Astrocyte of the cerebellum (primary cell): ENCODE data around the gene KCNIP3.
"Not testable (repeated sequence)": the region's sequence is repeated elsewhere in the genome, so short reads cannot be mapped to it uniquely, and the experiment has no call there.

Source experiments
- DNase-seq: peaks from one replicate; pipeline ENCODE4 v3.0.0-alpha.2; 2011; ENCODE audit warnings: low read depth
- H3K4me3 ChIP-seq: 2 replicates; pipeline ENCODE4 v1.5.1; 2011; ENCODE audit warnings: mild to moderate bottlenecking, low read depth, low read length, moderate library complexity
- in situ Hi-C: cut with HindIII; loops from 2 replicates; pipeline ENCODE4 v1.10.0; 2017; ENCODE audit warnings: low sequenced_read_pairs
- TF ChIP-seq, protein P1 (sequence below): IDR thresholded peaks from 2 replicates; pipeline ENCODE4 v1.5.1; 2012; ENCODE audit warnings: low read length, low read depth, moderate library complexity, mild to moderate bottlenecking; ENCODE audit errors: missing control alignments

Gene KCNIP3

DNA sequence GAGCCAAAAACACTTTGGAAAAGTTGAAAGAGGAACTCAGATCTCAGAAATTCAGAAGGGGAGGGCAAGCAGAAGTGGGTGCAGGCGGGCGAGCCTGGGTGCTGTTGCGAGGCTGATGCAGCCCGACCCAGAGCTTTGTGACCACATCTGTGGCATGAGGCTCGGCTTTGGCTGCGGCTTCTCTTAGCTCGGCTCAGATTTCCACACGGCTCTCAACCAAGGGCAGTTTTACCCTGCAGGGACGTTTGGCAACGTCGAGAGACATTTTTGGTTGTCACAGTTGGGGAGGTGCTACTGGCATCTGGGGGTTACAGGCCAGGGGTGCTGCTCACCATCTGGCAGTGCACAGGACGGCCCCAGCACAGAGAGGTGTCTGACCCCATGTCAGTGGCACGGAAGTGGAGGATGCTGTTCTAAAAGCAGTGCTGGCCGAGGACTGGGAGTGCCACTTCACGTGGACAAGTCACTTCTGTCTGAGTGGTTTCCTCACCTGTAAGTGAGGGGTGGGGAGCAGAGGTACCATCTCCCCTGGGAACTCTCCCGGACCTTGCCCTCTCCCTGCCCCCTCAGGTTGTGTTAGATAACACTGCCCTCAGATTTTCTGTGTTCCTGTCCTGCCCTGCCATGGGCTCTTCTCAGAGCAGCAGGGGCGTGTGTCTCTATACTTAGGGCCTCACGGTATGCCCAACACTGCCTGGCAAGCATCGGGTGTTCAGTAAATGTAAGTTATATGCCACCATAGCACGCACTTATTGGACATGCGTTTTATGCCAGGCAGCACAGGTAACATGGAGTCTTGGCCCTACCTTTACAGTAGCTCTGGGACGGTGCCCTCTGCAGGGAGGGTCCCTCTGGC is 56.7 kb downstream of the KCNIP3 start:
- in situ Hi-C loops, result no loop called here
- no peak for DNase-seq

DNA sequence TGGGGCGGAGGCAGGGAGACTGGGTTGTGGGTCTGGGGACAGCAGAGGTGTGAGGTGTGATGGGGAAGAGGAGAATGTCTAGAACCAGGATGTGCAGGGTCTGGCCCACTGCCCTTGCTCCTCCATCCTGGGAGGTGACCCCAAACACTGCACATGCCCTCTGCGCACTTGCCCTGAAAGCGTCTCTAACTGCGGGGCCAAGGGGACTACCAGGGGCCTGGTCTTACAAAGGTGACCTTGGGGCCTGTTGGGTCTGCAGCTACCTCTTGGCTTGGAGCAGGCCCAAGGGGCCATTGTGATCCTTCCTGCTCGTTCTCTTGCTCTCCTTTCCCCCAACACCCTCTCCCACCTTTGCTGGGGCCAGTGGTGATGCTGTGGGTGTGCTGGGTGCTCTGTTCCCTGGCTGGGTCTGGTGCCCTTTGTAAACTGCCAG is 57.3 kb downstream of the KCNIP3 start:
- DNase-seq, result no peak
- no peak overlapping the region for H3K4me3 ChIP-seq
- TF ChIP-seq, protein P1, sequence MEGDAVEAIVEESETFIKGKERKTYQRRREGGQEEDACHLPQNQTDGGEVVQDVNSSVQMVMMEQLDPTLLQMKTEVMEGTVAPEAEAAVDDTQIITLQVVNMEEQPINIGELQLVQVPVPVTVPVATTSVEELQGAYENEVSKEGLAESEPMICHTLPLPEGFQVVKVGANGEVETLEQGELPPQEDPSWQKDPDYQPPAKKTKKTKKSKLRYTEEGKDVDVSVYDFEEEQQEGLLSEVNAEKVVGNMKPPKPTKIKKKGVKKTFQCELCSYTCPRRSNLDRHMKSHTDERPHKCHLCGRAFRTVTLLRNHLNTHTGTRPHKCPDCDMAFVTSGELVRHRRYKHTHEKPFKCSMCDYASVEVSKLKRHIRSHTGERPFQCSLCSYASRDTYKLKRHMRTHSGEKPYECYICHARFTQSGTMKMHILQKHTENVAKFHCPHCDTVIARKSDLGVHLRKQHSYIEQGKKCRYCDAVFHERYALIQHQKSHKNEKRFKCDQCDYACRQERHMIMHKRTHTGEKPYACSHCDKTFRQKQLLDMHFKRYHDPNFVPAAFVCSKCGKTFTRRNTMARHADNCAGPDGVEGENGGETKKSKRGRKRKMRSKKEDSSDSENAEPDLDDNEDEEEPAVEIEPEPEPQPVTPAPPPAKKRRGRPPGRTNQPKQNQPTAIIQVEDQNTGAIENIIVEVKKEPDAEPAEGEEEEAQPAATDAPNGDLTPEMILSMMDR, result no peak
- in situ Hi-C loops, result no loop called here

More for the DNA sequence above, 56.7 kb downstream of the KCNIP3 start:
- TF ChIP-seq, protein P1, result no peak
- no peak overlapping the region for H3K4me3 ChIP-seq

DNA sequence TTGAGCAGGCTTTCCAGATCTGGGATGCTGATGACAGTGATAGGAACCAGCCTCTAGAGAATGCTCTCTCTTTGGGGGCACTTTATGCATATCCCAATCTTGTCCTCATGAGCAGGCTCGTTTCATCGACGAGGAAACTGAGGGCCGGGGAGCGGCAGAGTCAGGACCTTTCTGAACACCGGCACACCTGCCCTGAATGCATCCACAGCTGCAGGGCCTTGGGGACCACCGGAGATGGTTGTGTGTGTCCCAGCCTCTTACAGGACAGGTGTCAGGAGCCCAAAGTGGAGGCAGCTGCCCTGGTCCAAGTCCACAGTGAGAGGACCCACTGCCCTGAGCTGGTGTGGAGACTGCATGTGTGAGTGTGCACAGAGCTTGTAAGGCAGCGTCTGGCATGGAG is 57.8 kb downstream of the KCNIP3 start:
- TF ChIP-seq, protein P1, result no peak
- no peak overlapping the region for H3K4me3 ChIP-seq
- DNase-seq, result no peak
- in situ Hi-C loops, result no loop called here

DNA sequence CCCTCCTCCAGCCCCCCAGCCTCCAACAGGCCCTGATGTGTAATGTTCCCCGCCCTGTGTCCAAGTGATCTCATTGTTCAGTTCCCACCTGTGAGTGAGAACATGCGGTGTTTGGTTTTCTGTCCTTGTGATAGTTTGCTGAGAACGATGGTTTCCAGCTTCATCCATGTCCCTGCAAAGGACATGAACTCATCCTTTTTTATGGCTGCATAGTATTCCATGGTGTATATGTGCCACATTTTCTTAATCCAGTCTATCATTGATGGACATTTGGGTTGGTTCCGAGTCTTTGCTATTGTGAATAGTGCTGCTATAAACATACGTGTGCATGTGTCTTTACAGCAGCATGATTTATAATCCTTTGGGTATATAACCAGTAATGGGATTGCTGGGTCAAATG is 58.3 kb downstream of the KCNIP3 start:
- H3K4me3 ChIP-seq, DNase-seq, in situ Hi-C loops: not testable (repeated sequence)

DNA sequence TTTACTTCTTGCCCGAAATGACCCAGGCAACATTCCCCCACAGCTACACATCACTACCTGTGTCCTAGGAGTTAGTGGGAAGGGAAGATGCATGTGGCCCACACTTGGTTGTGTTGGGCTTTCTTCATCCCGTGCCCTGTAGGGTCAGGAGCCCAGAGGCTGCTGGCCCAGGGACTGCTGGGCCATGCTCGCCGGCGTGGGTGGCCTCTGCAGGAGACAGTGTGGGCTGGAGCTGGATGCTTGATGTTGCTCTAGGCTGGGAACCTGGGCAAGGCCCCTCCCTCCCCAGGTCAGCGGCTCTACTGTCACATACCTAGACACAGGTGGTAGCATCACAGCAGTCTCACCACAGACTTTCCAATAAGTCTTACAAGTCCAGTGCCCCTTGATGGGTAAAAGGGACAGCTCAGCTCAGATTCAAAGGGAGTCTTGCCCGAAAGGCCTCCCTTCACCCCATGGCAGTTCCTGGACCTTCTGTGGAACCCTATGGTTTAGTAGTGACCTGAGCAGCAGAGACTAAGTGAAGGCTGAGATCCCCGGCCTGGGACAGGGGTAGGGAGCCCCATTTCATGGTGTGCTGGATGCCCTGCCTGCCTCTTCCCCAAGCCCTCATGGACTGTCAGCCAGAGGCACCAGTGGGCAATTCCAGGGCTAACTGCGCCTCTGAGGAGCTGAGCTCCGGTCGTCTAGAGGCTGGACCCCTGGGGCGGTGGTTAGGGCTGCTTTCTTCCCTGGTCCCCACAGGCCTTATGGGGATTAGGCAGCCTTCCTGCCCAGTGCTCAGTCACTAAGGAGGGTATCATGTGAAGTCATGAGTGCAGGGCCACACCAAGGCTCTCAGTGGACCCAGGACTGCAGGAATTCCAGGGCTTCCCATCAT is 59.9 kb downstream of the KCNIP3 start:
- TF ChIP-seq, protein P1, result no peak
- DNase-seq, result no peak
- in situ Hi-C loops, result no loop called here
- no peak overlapping the region for H3K4me3 ChIP-seq

DNA sequence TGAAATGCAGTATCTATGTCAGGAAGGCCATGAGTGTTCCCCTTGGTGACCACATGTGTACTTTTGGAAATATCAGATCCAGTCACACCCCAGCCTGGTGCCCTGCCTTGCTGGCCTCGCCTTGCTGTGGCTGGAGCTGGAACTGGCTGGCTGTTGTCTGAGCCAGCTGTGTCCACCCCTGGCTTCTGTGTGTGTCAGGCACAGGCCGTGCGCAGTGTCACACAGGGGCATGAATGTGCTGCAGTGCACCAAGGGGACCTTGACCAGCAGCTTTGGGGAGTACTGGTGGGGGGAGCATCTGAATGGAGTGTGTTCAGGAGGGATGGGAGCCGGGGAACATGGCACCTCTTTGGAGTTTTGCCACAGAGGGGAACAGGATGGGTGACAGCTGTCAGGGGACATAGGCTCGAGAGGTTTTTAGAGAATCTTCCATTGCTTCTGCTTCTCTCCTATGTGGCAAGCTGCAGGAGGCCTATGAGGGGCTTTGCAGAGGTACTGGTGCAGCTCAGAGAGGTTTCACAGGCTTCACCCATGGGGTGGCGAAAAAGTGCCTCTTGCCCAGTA is 60.7 kb downstream of the KCNIP3 start:
- in situ Hi-C loops, result no loop called here
- TF ChIP-seq, protein P1, result no peak
- H3K4me3 ChIP-seq, result no peak overlapping the region
- no peak for DNase-seq

DNA sequence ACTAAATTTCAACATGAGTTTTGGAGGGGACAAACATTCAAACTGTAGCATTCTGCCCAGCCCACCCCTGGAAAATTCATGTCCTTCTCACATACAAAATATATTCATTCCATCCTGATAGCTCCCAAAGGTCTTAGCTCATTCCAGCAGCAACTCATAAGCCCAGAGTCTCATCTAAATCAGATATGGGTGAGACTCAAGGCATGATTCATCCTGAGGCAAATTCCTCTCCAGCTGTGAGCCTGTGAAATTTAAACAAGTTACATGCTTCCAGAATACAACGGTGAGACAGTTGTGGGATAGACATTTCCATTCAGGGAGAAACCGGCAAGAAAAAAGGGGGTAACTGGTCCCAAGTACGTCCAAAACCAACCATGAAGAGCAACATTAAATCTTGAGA is 61.9 kb downstream of the KCNIP3 start:
- TF ChIP-seq, protein P1, result no peak
- in situ Hi-C loops, result no loop called here
- peak; percentile 68 for DNase-seq
- H3K4me3 ChIP-seq, result no peak overlapping the region
